Islet of Langerhans (tissue), 1 donor: ENCODE results near the gene CHRNB4.

Experiments used
- FAIRE-seq: peaks from one replicate; lab custom pipeline; 2011; peaks lifted over from hg19 to GRCh38; lab: Jason Lieb, UNC

The CHRNB4 gene

GRCh38 chr15:78630886-78631633 lies 9.9 kb downstream of the CHRNB4 start:
- FAIRE-seq, result no peak

- FAIRE-seq, result no peak
Observed at GRCh38 chr15:78629716-78630065, 11.3 kb downstream of the CHRNB4 start.

- FAIRE-seq, result no peak
Observed at GRCh38 chr15:78629031-78629715, 11.8 kb downstream of the CHRNB4 start.

- FAIRE-seq, result no peak
Observed at GRCh38 chr15:78628227-78628626, 12.8 kb downstream of the CHRNB4 start.

GRCh38 chr15:78627348-78627747 lies 13.7 kb downstream of the CHRNB4 start:
- FAIRE-seq, result no peak

GRCh38 chr15:78626381-78626995 lies 14.5 kb downstream of the CHRNB4 start:
- FAIRE-seq, result no peak

- no peak for FAIRE-seq
Observed at GRCh38 chr15:78625606-78626280, 15.3 kb downstream of the CHRNB4 start.

GRCh38 chr15:78624651-78625590 lies 16.1 kb downstream of the CHRNB4 start:
- FAIRE-seq, result no peak

GRCh38 chr15:78623786-78624497 lies 17.1 kb downstream of the CHRNB4 start:
- no peak for FAIRE-seq

- FAIRE-seq, result no peak
Observed at GRCh38 chr15:78621810-78622402, 19.1 kb downstream of the CHRNB4 start.

GRCh38 chr15:78620527-78621421 lies 20.2 kb downstream of the CHRNB4 start, which contains the start of gene CHRNA3:
CHRNA3 (minus strand) TSS chr15:78620996; CDS start chr15:78620794, 202 bp downstream.
- FAIRE-seq, result no peak

- FAIRE-seq, result no peak
Observed at GRCh38 chr15:78620021-78620526, 20.9 kb downstream of the CHRNB4 start.

GRCh38 chr15:78619022-78619950 lies 21.7 kb downstream of the CHRNB4 start:
- no peak for FAIRE-seq

GRCh38 chr15:78618490-78618934 lies 22.5 kb downstream of the CHRNB4 start:
- FAIRE-seq, result peak; percentile 58

- FAIRE-seq, result no peak
Observed at GRCh38 chr15:78618064-78618463, 22.9 kb downstream of the CHRNB4 start.

GRCh38 chr15:78617516-78617915 lies 23.5 kb downstream of the CHRNB4 start:
- FAIRE-seq, result no peak

GRCh38 chr15:78617076-78617475 lies 23.9 kb downstream of the CHRNB4 start:
- no peak for FAIRE-seq

GRCh38 chr15:78616506-78616905 lies 24.5 kb downstream of the CHRNB4 start:
- FAIRE-seq, result no peak
